Keratinocyte (primary cell): ENCODE data around the gene SPATS2L.

Experiments used
- EZH2 ChIP-seq: IDR thresholded peaks from one replicate; pipeline ENCODE4 v1.6.1; 2012; ENCODE audit warnings: inconsistent platforms, mild to moderate bottlenecking, low read length, moderate library complexity
- TF ChIP-seq, protein P1 (sequence below), 3 experiments: IDR thresholded peaks in 1 of 3; conservative IDR thresholded peaks in 1 of 3; optimal IDR thresholded peaks in 1 of 3; 2 replicates in 2 of 3; 3 replicates in 1 of 3; pipeline versions ENCODE3 to v1.5.1; 2011; ENCODE audit warnings: low read length in 3 of 3, mild to moderate bottlenecking in 3 of 3, moderate library complexity in 2 of 3, control low read depth in 1 of 3, inconsistent platforms in 1 of 3; ENCODE audit not compliant: insufficient read depth in 2 of 3; ENCODE audit errors: extremely low read depth in 1 of 3

DNA sequence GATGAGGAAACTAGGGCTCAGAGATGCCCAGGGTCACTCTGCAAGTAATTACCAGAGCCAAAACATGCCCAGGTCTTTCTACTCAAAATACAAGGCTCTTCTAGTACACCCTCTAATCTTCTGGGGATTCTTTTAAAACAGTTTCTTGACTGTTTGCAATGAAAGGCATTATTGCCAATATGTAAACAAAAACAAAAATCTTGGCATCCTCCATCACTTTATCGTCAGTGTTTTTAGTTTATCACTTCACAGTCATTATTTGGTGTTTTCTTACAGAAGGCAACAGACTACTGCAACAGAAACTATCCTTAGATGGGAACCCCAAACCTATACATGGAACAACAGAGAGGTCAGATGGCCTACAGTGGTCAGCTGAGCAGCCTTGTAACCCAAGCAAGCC is 132.4 kb downstream of the SPATS2L start:
- TF ChIP-seq, protein P1, sequence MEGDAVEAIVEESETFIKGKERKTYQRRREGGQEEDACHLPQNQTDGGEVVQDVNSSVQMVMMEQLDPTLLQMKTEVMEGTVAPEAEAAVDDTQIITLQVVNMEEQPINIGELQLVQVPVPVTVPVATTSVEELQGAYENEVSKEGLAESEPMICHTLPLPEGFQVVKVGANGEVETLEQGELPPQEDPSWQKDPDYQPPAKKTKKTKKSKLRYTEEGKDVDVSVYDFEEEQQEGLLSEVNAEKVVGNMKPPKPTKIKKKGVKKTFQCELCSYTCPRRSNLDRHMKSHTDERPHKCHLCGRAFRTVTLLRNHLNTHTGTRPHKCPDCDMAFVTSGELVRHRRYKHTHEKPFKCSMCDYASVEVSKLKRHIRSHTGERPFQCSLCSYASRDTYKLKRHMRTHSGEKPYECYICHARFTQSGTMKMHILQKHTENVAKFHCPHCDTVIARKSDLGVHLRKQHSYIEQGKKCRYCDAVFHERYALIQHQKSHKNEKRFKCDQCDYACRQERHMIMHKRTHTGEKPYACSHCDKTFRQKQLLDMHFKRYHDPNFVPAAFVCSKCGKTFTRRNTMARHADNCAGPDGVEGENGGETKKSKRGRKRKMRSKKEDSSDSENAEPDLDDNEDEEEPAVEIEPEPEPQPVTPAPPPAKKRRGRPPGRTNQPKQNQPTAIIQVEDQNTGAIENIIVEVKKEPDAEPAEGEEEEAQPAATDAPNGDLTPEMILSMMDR (optimal IDR thresholded peaks at IDR 0.05 in 1 of 3, IDR thresholded peaks at IDR 0.05 in 1 of 3, conservative IDR thresholded peaks at IDR 0.05 in 1 of 3; ENCODE audit: extremely low read depth in 1 of 3, insufficient read depth in 2 of 3, low read length in 3 of 3) = no peak
- TF ChIP-seq EZH2 = no peak
